ENCODE data around the gene TCEAL1.

Gene TCEAL1

GRCh38 chrX:103615781-103616371 is 12.9 kb upstream of the TCEAL1 start:
- H3K9me3 Mint-ChIP-seq: peaks cover 30% of the 10 kb centered on the region
- peaks cover 36% of the 10 kb centered on the region for H3K36me3 Mint-ChIP-seq (ENCODE audit: low read depth)
- no peak for DNase-seq
- H3K4me1 Mint-ChIP-seq: no peaks in the 10 kb centered on the region
- H3K4me3 Mint-ChIP-seq: no peak overlapping the region
- no peak overlapping the region for H3K27ac Mint-ChIP-seq
- no peaks in the 10 kb centered on the region for H3K27me3 Mint-ChIP-seq (ENCODE audit: low read depth, poor library complexity)
- TF ChIP-seq, protein P1, sequence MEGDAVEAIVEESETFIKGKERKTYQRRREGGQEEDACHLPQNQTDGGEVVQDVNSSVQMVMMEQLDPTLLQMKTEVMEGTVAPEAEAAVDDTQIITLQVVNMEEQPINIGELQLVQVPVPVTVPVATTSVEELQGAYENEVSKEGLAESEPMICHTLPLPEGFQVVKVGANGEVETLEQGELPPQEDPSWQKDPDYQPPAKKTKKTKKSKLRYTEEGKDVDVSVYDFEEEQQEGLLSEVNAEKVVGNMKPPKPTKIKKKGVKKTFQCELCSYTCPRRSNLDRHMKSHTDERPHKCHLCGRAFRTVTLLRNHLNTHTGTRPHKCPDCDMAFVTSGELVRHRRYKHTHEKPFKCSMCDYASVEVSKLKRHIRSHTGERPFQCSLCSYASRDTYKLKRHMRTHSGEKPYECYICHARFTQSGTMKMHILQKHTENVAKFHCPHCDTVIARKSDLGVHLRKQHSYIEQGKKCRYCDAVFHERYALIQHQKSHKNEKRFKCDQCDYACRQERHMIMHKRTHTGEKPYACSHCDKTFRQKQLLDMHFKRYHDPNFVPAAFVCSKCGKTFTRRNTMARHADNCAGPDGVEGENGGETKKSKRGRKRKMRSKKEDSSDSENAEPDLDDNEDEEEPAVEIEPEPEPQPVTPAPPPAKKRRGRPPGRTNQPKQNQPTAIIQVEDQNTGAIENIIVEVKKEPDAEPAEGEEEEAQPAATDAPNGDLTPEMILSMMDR (IDR thresholded peaks at IDR 0.05): no peak

GRCh38 chrX:103616676-103617186 is 12.0 kb upstream of the TCEAL1 start:
- TF ChIP-seq, protein P1 (IDR thresholded peaks at IDR 0.05): no peak
- DNase-seq: no peak
- H3K27ac Mint-ChIP-seq: no peak overlapping the region

DNA sequence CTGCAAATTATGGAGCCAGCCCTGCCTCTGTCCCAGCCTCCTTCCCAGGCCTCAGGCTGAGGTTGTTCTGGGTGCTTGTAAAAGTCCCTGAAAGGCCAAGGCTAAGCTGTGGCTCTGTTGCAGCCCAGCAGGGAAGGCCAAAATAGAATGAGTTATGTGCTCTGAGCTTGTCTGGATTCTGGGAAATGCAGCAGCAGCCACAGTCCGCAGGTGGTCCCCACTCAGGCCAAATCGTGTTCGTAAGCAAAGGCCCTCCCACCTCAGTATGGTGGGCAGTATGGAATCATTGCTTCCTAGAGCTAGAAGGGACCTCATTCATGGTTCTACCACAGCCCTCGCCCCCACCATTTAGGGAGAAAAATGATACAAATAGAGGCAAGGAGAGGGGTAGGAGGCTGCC is 4.7 kb upstream of the TCEAL1 start:
- TF ChIP-seq, protein P1 (IDR thresholded peaks at IDR 0.05): no peak
- Mint-ChIP-seq H3K9me3 (peaks cover 24% of the 10 kb centered on the region), H3K36me3 (ENCODE audit: low read depth) (peaks cover 26% of the 10 kb centered on the region), H3K27ac (no peak overlapping the region), H3K4me1 (peaks cover 29% of the 10 kb centered on the region), H3K27me3 (ENCODE audit: low read depth, poor library complexity) (no peaks in the 10 kb centered on the region), H3K4me3 (no peak overlapping the region)
- DNase-seq: no peak

More at GRCh38 chrX:103616676-103617186, 12.0 kb upstream of the TCEAL1 start:
- H3K4me3 Mint-ChIP-seq: no peak overlapping the region
- peaks cover 38% of the 10 kb centered on the region for H3K9me3 Mint-ChIP-seq
- H3K4me1 Mint-ChIP-seq: no peaks in the 10 kb centered on the region
- peaks cover 44% of the 10 kb centered on the region for H3K36me3 Mint-ChIP-seq (ENCODE audit: low read depth)
- H3K27me3 Mint-ChIP-seq (ENCODE audit: low read depth, poor library complexity): no peaks in the 10 kb centered on the region

DNA sequence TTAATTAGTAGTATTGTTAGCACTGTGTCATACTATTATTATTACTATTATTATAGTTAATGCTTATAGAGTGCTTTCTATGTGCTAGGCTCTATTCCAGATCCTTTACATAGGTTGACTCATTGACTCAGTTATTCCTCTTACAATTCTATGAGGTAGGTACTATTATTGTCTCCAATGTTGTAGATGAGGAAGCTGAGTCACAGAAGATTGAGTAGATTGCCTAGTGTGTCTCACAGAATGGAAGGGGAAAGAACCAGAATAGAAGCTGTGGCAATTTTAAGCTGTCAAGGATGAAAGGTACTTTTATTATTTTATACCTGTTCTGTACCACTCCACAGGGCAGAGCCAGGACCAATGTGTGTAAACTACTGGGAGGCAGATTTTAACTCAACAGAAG is 1.9 kb upstream of the TCEAL1 start:
- Mint-ChIP-seq H3K4me3 (no peak overlapping the region), H3K36me3 (ENCODE audit: low read depth) (no peaks in the 10 kb centered on the region)

GRCh38 chrX:103629318-103630170 is 769 bp downstream of the TCEAL1 start:
- TF ChIP-seq, protein P1 (IDR thresholded peaks at IDR 0.05): peak; percentile 18
- H3K9me3 Mint-ChIP-seq: peaks cover under 1% of the 10 kb centered on the region
- H3K4me3 Mint-ChIP-seq: peak overlapping the region; percentile 86
- H3K4me1 Mint-ChIP-seq: peaks cover 27% of the 10 kb centered on the region
- H3K27ac Mint-ChIP-seq: peak overlapping the region; percentile 95
- H3K27me3 Mint-ChIP-seq (ENCODE audit: low read depth, poor library complexity): no peaks in the 10 kb centered on the region
- no peaks in the 10 kb centered on the region for H3K36me3 Mint-ChIP-seq (ENCODE audit: low read depth)
- peak; percentile 70 for DNase-seq

More for the DNA sequence above, 1.9 kb upstream of the TCEAL1 start:
- peaks cover 39% of the 10 kb centered on the region for H3K4me1 Mint-ChIP-seq
- H3K27ac Mint-ChIP-seq: no peak overlapping the region
- TF ChIP-seq, protein P1 (IDR thresholded peaks at IDR 0.05): no peak
- no peaks in the 10 kb centered on the region for H3K27me3 Mint-ChIP-seq (ENCODE audit: low read depth, poor library complexity)
- no peak for DNase-seq
- H3K9me3 Mint-ChIP-seq: peaks cover 3% of the 10 kb centered on the region

All from nephron progenitor cell (in vitro differentiated cells).